Hematopoietic multipotent progenitor cell treated with erythropoietin and hydrocortisone succinate and interleukin-3 and kit ligand, for 15 days (in vitro differentiated cells): Measurements from ENCODE around the gene GSTM3.
"Not testable (repeated sequence)": the region's sequence is repeated elsewhere in the genome, so short reads cannot be mapped to it uniquely, and the experiment has no call there.

Experiments
- DNase-seq: peaks from one replicate; pipeline ENCODE4 v3.0.0-alpha.2; 2015; ENCODE audit warnings: low spot score

The GSTM3 gene

DNA sequence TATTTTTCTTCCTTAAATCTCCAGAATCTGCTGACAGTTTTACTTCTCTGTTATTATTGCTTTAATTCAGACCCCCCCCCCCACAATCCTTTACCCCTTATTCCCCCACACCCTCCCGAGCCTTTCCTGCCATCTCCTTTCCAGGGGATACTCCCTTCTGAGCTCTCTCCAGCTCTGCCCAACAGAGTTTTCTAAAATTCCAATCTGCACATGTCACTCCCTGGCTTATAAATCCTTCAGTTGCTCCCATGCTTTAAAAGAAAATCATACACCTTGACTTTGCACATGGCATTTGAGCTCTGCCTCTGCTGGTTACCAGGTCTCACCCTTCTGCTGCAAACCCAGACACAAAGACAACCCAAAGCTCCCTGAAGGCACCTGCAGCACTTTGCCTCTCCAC lies 34.6 kb upstream of the GSTM3 start:
- DNase-seq, result no peak

- no peak for DNase-seq
Measured at GRCh38 chr1:109773900-109774485, 33.2 kb upstream of the GSTM3 start.

DNA sequence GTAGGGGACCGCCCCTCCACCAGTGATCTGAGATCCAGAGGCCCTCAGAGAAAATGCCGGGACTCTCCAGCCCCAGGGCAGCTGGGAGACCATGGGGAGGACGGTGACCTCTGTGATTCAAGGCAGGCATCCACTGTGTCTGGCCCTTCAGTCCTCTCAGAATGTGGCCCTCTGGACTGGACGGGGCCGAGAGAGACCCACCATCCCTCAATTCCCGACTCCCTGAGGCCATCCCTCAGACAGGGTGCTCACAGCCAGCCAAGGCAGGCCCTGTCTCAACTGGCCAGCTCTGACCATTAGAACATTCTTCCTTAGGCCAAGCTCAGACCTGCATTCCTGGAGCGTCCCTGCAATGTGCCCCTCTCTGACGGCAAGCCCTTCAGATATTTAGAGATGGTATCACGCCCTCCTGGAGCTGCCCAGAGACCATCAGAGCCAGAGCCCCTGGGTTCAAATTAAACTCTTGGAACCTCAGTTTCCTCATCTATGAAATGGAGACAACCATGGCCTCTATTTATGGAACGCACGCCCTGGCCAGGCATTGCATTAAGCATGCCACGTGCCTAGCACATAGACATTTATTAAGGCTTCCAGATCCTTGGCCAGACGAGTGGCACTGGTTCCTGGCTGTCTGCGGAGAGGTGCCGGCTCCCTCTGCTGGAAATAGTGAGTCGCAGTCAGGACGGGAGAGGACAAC lies 32.5 kb upstream of the GSTM3 start:
- DNase-seq, result peak; percentile 56

- DNase-seq, result no peak
Measured at GRCh38 chr1:109772658-109773202, 31.9 kb upstream of the GSTM3 start.

DNA sequence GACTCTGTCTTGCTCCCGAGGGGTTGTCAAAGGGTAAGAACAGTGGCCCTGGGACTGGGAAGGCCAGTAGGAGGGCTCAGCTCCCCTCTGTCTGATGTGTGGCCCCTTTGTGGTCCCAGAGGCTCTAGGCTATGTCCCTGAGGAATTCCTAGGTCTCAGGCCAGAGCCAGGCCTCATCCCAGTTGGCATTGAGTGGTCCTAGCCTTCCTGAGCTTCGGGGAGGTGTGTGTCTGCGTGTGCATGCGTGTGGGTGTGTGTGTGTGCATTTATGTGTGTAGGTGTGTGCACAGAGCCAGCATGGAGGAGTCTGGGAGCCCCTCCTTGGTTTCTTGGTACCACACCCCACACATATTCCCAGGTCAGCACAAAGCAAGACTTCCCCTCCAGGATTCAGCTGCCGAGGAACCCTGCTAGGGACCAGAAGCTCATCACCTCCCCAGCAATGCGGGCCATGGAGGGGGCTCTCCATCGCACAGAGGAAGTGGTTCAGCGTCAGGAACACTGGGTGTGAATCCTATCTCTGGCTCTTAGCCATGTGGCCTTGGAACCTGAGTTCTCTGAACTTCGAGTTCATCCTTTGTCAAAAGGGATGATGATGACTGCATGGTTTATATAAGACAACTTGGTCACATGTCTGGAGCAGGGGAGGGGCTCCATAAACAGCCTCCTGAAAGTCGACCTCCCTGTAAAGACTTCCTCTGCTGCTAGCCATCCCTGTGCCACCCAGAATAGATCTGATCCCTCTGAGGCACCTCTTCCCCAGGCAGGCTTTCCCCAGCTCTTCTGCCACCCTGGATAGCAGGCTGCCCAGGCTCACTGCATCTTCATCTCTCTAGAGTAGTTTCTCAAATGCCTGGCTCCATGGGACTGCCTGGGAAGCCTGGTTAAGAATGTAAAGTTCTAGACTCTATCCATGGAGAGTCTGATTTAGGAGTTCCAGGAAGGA lies 31.1 kb upstream of the GSTM3 start:
- DNase-seq, result no peak

GRCh38 chr1:109770331-109771095 lies 29.7 kb upstream of the GSTM3 start:
- no peak for DNase-seq

DNA sequence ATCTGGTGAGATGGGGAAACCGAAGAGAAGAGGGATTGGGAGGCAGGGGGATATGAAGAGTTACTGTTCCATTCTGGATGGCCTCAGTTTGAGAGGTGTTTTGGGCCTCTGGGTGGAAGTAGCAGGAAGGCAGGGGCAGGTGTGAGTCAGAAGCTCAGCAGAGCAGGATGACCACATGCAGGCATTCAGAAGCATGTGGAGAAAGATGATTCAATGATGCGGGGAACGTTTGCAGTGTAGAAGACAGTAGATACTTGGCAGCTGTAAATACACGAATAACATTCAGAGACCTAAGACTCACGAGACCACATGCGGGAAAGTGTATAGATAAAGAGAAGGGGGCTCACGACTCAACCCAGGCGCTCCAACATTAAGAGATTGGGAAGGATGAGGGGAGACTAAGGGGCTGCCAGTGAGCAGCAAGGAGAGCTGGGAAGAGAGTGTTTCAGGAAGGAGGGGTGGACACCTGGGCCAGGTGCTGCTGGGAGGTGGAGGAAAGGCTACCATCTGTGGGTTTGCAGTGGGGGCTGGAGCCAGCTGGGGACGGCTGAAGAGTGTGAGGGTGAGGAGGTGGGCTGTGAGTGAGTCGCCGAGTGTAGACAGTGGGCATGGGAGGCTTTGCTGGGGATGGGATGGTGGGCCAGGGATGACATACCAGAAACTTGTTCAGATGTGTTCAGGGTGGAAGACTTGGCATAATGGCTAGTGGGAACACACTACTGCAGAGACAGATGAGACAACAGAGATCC lies 28.7 kb upstream of the GSTM3 start:
- DNase-seq, result no peak

- no peak for DNase-seq
Measured at GRCh38 chr1:109768820-109769219, 28.0 kb upstream of the GSTM3 start.

- no peak for DNase-seq
Measured at GRCh38 chr1:109768335-109768650, 27.5 kb upstream of the GSTM3 start.

DNA sequence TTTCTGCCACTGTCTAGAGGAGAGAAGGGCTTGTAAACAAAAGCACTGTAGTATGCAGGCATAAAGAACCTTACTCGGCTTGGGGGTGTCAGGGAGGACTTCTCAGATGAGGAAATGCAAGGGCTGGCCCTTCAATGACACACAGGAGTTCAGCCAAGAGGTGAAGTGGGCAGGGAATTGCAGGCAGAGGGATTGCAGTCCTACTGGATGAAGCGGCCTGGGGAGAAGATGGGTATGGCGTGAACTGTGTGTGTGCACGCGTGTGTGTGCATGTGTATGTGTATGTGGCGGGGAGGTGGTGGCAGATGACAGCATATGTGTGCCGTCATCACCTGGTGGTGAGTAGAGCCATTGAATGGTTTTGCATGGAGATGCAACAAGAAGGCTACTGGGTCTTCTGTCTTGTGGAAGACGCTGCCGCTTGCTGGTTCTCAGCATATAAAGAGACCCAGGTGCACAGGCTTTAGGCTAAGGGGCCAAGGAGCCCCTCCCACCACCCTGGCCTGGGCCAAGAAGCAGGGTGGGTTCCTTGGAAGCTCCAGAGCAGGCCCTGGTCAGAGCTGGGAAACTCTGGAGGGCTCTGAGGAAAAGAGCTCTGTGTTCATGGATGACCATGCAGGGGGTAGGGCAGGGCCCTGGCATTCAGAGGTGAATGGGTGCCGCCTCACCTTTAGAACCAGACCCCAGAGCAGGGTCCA lies 26.9 kb upstream of the GSTM3 start:
- no peak for DNase-seq

- not testable (repeated sequence) for DNase-seq
Measured at GRCh38 chr1:109766991-109767636, 26.3 kb upstream of the GSTM3 start.

- no peak for DNase-seq
Measured at GRCh38 chr1:109765896-109766615, 25.2 kb upstream of the GSTM3 start.

GRCh38 chr1:109765483-109765815 lies 24.6 kb upstream of the GSTM3 start:
- DNase-seq, result no peak

DNA sequence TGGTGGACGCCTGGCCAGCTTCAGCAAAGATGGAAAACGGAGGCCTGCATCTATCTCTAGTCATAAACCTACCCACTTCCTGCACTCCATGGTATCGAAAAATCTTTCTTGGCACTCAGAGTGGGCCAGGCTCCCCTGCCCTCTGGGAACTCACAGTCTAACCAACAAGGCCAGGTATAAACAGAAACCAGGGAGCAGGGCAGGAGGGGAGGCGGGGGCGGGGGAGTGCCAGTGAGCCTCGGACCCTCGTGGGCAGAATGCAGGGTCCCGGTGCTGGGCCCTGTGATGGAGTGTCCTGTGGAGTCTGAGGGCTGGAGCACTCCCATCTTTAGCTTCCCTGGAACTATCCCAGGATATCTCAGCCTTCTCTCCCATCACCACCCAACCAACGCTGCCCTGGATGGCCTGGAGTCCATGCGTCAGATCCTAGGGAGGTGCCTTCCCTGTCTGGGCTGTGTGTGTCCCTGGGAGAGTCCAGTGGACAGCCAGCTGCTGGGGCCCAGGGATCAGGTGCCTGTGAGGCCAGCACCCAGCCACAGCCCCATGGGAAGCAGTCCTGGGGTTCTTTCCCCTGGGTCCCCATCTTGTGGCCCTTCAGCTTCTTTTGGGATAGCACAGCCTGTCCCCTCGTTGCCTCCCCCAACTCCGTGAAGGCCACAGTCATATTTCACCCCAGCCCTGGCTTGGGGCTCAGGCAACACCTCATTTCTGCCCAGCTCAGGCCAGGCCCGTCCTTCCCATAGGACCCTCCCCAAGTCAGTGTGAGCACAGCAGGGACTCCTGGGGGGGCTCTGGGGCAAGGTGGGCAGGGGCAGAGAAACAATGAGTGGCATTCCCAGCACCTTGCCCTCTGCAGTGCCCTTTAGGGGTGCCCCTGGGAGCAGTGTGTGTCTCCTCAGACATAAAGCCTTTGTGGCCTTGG lies 24.0 kb upstream of the GSTM3 start:
- DNase-seq, result no peak

DNA sequence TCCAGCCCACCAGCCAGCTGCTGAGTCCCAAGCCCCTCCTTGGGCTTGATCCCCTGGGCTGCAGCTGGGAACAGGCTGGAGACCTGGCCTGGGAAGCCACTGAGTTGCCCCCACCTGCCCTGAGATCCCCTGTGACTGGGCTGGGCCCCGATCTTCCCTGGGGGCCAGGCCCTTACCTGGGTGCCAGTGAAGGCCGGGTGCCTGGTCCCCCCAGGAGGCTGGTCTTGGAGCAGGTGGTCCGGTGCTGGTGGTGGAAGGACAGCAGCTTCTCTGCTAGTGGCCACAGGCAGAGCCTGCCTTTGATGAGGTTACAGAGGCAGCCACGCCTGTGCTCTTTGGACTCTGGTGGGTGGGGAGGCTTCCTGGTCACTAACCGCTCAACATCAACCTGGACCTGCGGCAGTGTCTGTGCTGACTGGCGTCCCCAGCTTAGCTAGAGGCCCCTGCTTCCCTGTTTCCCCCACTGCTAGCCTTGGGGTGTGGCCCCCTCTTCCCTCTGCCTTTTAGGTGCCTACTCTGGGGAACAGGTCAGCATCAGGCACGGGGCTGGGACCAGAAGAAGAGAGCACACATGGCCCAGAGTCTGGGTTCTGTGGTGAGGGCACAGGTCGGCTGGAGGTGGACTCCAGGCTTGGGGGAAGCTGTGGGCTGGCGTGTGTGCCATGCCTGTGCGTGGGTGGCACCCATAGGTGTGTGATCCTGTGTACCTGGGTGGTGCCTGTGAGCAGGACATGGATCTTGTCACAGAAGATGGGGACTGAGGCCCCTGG lies 23.0 kb upstream of the GSTM3 start, which contains the start of gene EPS8L3:
Gene EPS8L3 (minus strand): TSS at position 278 of the 770 bp plus-strand sequence. CDS start 2,174 bp downstream, outside the sequence.
- DNase-seq, result no peak

DNA sequence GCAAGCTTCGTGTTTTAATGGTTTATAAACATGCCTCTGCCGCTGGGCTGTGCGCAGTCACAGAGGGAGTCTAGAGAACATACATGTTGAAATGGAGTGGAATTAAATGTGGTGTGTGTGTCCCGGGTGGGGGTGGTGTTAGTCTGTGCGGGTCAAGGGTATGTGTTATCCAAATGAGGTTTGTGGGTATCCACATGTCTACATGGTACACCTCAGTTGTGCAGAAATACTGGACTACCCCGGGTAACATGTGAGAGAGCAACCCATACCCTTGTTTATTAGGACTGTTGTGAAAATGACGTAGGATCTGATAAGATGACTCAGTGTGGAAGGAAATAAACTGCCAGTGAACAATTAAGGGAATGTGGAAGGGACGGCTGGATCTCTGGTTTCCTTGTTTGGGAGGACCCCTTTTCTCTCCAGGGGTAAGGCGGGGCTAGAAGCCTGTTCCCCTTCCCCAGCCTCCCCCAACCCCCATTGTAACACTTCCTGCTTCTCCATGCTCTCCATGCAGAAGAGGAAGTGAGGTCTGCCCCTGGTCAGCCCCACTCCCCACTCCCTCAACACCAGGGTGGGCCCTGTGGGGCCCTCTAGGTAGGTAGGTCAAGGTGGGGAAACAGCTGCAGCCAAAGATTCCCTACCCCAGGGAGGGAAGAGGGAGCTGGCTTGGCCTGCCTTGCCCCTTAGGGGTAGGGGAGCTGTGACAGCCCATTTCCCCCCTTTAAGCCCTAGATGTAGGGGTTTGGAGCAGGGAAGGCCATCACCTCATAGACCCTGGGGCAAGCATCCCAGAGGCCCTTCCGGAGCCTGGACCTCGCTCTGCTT lies 22.2 kb upstream of the GSTM3 start:
- DNase-seq, result no peak
